Retinal pigment epithelial cell (primary cell): Measurements from ENCODE around the gene RPL18.

Source experiments
- DNase-seq: peaks from one replicate; pipeline ENCODE4 v3.0.0-alpha.2; 2010; ENCODE audit warnings: low read depth
- H3K4me3 ChIP-seq: 2 replicates; pipeline ENCODE4 v1.5.1; 2011; ENCODE audit warnings: mild to moderate bottlenecking, low read length, control low read depth, moderate library complexity
- TF ChIP-seq, protein P1 (sequence below): conservative IDR thresholded peaks from 2 replicates; pipeline ENCODE4 v1.5.1; 2011; ENCODE audit warnings: low read depth, low read length, control low read depth, inconsistent platforms

Gene RPL18

DNA sequence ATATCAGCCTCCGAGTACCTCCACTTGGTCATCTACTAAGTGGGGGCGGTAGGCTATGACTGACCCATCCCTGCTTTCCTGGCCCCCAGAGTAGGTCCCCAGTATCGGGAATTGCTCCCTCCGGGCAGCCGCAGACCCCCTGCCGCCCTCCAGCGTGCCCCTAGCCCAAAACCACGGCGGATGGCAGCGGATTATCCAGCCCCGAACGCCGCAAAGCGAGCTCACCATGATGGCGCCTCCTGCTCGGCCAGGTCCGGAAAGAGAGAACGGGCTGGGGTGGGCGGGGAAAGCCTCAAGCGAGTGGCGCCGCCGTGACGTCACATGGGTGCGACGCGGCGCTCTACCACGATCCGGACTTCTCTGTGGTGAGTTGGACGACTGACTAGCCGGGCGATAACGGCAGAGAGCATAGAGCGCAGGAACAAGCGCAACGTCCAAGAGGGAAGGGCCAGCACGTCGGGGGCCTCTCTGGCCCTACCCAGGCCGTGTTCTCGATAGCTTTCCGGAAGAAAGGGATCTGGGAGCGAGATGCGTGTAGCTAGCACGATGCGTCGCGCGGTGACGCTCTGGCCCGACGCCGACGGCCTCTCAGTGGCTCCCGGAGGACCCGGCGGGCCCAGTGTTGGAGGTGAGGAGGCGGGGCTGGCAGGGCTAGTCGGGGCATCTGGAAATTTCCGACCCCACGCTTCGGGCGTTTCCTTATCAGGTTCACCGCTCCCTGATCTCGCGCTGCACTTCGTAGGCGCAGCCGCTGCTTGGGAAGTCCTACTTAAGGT is at the start of gene RPL18, which contains the start of gene SPHK2:
RPL18 (minus strand) TSS at position 263 of the 776 bp plus-strand sequence; CDS start at position 228, 35 bp downstream.
SPHK2 (plus strand) TSS at position 591 of the 776 bp plus-strand sequence. CDS start 1,009 bp downstream, outside the sequence.
- DNase-seq: peak; percentile 99
- TF ChIP-seq, protein P1, sequence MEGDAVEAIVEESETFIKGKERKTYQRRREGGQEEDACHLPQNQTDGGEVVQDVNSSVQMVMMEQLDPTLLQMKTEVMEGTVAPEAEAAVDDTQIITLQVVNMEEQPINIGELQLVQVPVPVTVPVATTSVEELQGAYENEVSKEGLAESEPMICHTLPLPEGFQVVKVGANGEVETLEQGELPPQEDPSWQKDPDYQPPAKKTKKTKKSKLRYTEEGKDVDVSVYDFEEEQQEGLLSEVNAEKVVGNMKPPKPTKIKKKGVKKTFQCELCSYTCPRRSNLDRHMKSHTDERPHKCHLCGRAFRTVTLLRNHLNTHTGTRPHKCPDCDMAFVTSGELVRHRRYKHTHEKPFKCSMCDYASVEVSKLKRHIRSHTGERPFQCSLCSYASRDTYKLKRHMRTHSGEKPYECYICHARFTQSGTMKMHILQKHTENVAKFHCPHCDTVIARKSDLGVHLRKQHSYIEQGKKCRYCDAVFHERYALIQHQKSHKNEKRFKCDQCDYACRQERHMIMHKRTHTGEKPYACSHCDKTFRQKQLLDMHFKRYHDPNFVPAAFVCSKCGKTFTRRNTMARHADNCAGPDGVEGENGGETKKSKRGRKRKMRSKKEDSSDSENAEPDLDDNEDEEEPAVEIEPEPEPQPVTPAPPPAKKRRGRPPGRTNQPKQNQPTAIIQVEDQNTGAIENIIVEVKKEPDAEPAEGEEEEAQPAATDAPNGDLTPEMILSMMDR: no peak
- peak within 1 kb of the TSS; percentile 100 for H3K4me3 ChIP-seq

DNA sequence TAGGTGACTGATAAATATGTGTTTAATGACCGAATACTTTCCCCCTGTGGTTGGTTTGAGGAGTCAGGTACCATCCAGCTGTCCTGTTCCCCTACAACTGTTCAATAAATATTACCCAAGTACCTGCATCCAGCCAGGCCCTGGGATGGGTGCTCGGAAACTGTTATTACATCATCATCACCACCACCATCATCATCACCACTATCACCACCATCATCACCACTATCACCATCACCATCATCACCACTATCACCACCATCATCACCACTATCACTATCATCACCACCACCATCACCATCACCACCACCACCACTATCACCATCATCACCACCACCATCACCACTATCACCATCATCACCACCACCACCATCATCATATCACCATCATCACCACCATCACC is 49.8 kb upstream of the RPL18 start:
- no peak for DNase-seq
- TF ChIP-seq, protein P1: no peak
- no peak overlapping the region for H3K4me3 ChIP-seq

DNA sequence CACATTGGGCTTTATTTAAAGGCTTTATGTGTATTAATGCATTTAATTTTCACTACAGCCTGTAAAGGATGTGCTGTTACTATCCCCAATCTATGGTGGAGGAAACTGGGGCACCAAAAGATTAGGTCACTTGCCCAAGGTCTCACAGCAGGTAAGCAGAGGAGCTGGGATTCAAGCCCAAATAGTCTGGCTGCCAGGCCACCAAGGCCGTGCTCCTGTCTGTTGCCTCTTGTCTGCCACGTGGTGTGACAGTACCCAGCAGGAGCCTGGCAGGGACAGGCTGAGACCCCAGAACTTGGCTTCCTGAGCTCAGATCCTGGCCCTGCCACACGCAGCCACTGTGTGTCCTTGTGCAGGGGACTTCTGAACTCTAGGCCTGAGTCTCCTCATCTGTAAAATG is 49.4 kb upstream of the RPL18 start:
- no peak for DNase-seq
- TF ChIP-seq, protein P1: no peak
- no peak overlapping the region for H3K4me3 ChIP-seq

DNA sequence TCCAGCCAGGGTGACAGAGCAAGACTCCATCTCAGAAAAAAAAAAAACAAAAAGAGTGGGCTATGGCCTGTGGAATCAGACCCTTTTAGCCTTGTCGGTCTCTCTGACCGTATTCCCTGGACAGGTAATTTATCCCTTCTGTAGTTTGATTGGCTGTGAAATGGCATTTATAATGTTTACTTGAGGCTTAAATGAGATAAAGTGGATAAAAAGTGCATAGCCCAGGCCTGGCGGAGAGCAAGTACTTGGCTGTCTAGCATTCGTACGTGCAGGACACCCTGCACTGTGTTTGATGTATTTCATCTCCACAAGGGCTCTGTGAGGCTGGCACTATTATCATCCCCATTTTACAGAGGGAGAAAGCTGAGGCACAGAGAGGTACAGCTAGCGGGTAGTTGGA is 46.8 kb upstream of the RPL18 start:
- H3K4me3 ChIP-seq: no peak overlapping the region
- TF ChIP-seq, protein P1: no peak
- no peak for DNase-seq

DNA sequence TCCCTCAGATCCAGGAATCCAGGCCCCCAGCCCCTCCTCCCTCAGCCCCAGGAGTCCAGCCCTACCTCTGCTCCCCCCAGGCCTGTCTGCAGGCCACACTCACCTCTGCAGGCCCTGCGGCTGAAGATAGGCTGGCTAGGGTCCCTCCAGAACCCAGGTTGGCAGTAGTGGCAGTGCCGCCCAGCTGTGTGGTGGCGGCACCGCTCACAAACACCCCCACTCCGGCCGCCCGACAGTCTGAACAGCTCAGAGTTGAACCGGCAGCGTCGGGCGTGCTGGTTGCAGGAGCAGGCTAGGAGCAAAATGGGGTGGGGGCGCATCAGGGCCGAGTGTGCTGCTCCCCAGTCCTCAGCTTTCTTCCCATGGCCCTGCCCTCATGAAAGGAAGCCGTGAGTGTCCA is 45.5 kb upstream of the RPL18 start:
- DNase-seq: no peak
- no peak overlapping the region for H3K4me3 ChIP-seq
- TF ChIP-seq, protein P1: no peak

DNA sequence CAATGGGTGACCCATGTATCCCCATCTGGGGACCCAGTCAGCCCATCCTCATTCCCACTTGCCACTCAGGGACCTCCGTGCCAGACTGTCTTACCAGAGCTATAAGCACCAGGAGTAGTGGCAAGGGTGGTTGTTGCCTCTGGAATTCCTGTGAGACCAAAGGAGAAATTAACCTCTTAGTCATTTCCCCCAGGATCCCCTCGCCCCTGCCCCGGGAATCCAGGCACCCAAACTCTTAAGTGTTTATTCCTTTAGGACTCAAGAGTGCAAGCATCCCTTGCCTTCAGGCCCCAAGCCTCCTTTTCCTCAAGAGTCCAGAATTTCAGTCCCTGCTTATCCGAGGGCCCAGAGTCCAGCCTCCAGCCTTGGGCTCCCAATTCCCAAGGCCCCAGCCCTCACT is 44.7 kb upstream of the RPL18 start:
- no peak for DNase-seq
- TF ChIP-seq, protein P1: no peak
- no peak overlapping the region for H3K4me3 ChIP-seq

DNA sequence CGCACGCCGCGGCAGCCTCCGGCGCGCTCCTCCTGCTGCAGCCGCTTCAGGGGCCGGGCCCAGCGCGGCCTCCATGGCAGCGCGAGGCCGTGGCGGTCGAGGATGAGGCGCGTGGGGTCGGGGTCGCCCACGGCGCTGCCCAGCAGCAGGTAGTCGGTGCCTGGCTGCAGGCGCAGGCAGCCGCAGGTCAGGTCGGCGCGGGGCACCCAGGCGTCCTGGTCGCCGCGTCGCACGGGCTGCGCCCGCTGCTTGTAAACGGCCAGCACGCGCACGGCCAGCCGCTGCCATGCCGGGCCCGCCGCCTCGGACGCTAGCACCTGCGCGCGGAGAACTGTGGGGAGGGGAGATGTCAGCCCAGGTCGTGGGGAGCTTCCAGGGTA is 42.7 kb upstream of the RPL18 start:
- TF ChIP-seq, protein P1: no peak

More for the DNA sequence above, 42.7 kb upstream of the RPL18 start:
- H3K4me3 ChIP-seq: no peak overlapping the region
- DNase-seq: no peak
